Calu3 (cell line): ENCODE measurements around the gene TGM3. TPM values are rescaled to one million over a fixed set of nuclear protein-coding genes. Genes with fewer than 3 reads are reported as not detected.

Experiments used
- BruUV-seq: library from RNA; stranded (reverse); fragments of 400-500 nt; replicated peaks from 2 replicates; lab custom pipeline; 2021; lab: Mats Ljungman, UMichigan
- CTCF ChIA-PET: fragments of 300-600 bp; sonication (Branson Sonifier 250); formaldehyde crosslinking; loops from one replicate; lab custom pipeline; 2022; ENCODE audit warnings: antibody characterized with exemption; lab: Charles Lee
- DNase-seq: peaks from one replicate; pipeline ENCODE4 v3.0.0; 2022
- H3K27ac Mint-ChIP-seq: one replicate; pipeline ENCODE4 v1.8.0; 2022; ENCODE audit warnings: mixed read lengths; ENCODE audit not compliant: unreplicated experiment
- H3K27me3 Mint-ChIP-seq: one replicate; pipeline ENCODE4 v1.8.0; 2022; ENCODE audit warnings: mixed read lengths; ENCODE audit not compliant: unreplicated experiment
- H3K36me3 Mint-ChIP-seq: one replicate; pipeline ENCODE4 v1.8.0; 2022; ENCODE audit warnings: mild to moderate bottlenecking, moderate library complexity, mixed read lengths; ENCODE audit not compliant: insufficient read depth, unreplicated experiment
- H3K4me1 Mint-ChIP-seq: one replicate; pipeline ENCODE4 v1.8.0; 2022; ENCODE audit warnings: mild to moderate bottlenecking, low read depth, mixed read lengths; ENCODE audit not compliant: unreplicated experiment
- H3K4me3 Mint-ChIP-seq: one replicate; pipeline ENCODE4 v1.8.0; 2022; ENCODE audit warnings: mild to moderate bottlenecking, low read depth, moderate library complexity, mixed read lengths; ENCODE audit not compliant: unreplicated experiment
- H3K9me3 Mint-ChIP-seq: one replicate; pipeline ENCODE4 v1.8.0; 2022; ENCODE audit warnings: low read depth, mixed read lengths; ENCODE audit not compliant: unreplicated experiment
- intact Hi-C: fragments of 100-400 bp; cut with micrococcal nuclease; formaldehyde crosslinking; loops from one replicate; pipeline ENCODE4 v1.10.0; 2022; ENCODE audit not compliant: unreplicated experiment
- total RNA-seq: library from RNA; stranded (reverse); gene quantifications from 2 replicates; pipeline ENCODE4 v1.2.3, GENCODE V29; 2022
- TF ChIP-seq, protein P1 (sequence below): fragments of 200-600 bp; IDR thresholded peaks from one replicate; pipeline ENCODE4 v1.8.0; 2022; ENCODE audit warnings: antibody characterized with exemption; ENCODE audit not compliant: unreplicated experiment

TGM3 gene
- total RNA-seq, 1 experiment from 2014 or later = not detected

DNA sequence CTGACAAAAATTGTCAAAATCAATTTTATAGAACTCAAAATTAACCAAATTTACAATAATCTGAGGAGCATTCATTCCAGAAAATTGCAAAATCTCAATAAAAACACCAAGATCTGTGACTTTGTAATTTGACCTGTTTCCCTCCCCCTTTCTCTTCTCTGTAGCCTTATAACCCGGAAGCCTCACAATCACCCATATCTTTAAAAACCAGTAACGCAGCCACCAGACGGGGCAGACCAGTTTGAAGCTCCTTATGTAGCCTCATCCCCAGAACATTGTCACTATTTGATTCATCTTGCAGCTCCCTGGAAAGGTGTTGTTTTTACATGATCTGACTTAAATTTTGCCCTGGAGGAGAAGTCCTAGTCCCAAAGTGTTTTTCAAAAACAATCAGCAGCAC lies 57.4 kb downstream of the TGM3 start:
- intact Hi-C loops = no loop called here
- no peaks in the 10 kb centered on the region for H3K9me3 Mint-ChIP-seq
- H3K27ac Mint-ChIP-seq = no peak overlapping the region
- no peak overlapping the region for H3K4me3 Mint-ChIP-seq
- H3K27me3 Mint-ChIP-seq = peaks cover 23% of the 10 kb centered on the region
- H3K4me1 Mint-ChIP-seq = no peaks in the 10 kb centered on the region
- DNase-seq = no peak
- BruUV-seq = no TSS peak
- CTCF ChIA-PET = no interaction called here
- no peaks in the 10 kb centered on the region for H3K36me3 Mint-ChIP-seq
- TF ChIP-seq, protein P1, sequence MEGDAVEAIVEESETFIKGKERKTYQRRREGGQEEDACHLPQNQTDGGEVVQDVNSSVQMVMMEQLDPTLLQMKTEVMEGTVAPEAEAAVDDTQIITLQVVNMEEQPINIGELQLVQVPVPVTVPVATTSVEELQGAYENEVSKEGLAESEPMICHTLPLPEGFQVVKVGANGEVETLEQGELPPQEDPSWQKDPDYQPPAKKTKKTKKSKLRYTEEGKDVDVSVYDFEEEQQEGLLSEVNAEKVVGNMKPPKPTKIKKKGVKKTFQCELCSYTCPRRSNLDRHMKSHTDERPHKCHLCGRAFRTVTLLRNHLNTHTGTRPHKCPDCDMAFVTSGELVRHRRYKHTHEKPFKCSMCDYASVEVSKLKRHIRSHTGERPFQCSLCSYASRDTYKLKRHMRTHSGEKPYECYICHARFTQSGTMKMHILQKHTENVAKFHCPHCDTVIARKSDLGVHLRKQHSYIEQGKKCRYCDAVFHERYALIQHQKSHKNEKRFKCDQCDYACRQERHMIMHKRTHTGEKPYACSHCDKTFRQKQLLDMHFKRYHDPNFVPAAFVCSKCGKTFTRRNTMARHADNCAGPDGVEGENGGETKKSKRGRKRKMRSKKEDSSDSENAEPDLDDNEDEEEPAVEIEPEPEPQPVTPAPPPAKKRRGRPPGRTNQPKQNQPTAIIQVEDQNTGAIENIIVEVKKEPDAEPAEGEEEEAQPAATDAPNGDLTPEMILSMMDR = no peak

DNA sequence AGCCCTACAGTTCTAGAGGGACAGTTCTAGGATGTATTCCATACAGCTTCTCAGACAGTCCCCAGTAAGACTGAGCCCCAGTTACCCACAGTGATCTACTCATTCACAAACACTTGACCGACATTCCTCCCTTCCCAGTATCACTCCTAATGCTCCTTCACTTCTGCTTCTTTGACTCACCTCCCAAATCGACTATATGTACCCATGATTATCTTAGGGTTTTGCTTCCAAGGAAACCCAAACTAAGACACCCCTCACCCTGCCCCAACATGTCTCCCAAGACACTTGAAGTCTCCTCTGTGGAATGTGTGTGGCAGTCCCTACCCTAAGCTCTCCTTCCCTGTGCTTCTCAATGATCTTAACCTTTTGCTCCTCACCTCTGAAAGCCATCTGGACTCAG lies 61.3 kb downstream of the TGM3 start:
- Mint-ChIP-seq H3K9me3 (no peaks in the 10 kb centered on the region), H3K4me3 (no peak overlapping the region), H3K27ac (no peak overlapping the region), H3K4me1 (no peaks in the 10 kb centered on the region), H3K36me3 (no peaks in the 10 kb centered on the region), H3K27me3 (peaks cover 20% of the 10 kb centered on the region)
- TF ChIP-seq, protein P1 = no peak
- intact Hi-C loops = no loop called here
- no TSS peak for BruUV-seq
- CTCF ChIA-PET = no interaction called here
- no peak for DNase-seq

- peaks cover 20% of the 10 kb centered on the region for H3K27me3 Mint-ChIP-seq
- TF ChIP-seq, protein P1 = no peak
- no peak overlapping the region for H3K4me3 Mint-ChIP-seq
- intact Hi-C loops = no loop called here
- no peaks in the 10 kb centered on the region for H3K9me3 Mint-ChIP-seq
- DNase-seq = no peak
- BruUV-seq = no TSS peak
- H3K4me1 Mint-ChIP-seq = no peaks in the 10 kb centered on the region
- H3K27ac Mint-ChIP-seq = no peak overlapping the region
- H3K36me3 Mint-ChIP-seq = no peaks in the 10 kb centered on the region
- CTCF ChIA-PET = no interaction called here
Observed at GRCh38 chr20:2358006-2358405, 62.2 kb downstream of the TGM3 start.

DNA sequence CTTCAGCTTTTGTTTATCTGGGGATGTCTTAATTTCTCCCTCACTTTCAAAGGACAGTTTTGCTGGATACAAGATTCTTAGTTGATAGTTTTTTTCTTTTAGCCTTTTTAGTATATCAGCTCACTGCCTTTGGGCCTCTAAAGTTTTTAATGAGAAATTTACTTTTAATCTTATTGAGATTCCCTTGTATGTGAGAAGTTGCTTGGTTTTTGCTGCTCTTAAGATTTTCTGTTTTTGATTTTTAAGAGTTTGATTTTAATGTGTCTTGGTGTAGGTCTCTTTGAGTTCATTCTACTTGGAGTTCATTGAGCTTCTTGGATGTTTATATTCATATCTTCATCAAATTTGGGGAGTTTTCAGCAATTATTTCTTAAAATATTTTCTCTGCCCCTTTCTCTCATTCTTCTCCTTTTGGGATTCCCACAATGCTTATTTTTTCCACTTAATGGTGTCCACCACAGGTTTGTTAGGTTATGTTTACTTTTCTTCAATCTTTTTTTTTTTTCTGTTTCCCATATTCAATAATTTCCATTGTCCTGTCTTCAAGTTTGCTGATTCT lies 65.3 kb downstream of the TGM3 start:
- intact Hi-C loops = no loop called here
- no TSS peak for BruUV-seq
- TF ChIP-seq, protein P1 = no peak
- H3K36me3 Mint-ChIP-seq = no peaks in the 10 kb centered on the region
- no peaks in the 10 kb centered on the region for H3K9me3 Mint-ChIP-seq
- CTCF ChIA-PET = no interaction called here
- H3K27ac Mint-ChIP-seq = no peak overlapping the region
- no peak for DNase-seq
- no peak overlapping the region for H3K4me3 Mint-ChIP-seq
- H3K27me3 Mint-ChIP-seq = peaks cover 20% of the 10 kb centered on the region
- H3K4me1 Mint-ChIP-seq = peaks cover 6% of the 10 kb centered on the region
